ENCODE results near the gene SPHK2. TPM values are rescaled to one million over a fixed set of nuclear protein-coding genes. Genes with fewer than 3 reads are reported as not detected.
"Not testable (repeated sequence)": the region's sequence is repeated elsewhere in the genome, so short reads cannot be mapped to it uniquely, and the experiment has no call there.

Gene SPHK2
- 10 to 100 TPM in 3 of 4 donors, 1 to 10 TPM in 1; 8.4 to 34.8 (median 17.7) TPM for polyA plus RNA-seq (ENCODE audit: insufficient read length in 4 of 4)

- peak; percentile 98 for DNase-seq (ENCODE audit: low read depth in 4 of 4, low spot score in 3 of 4)
Observed at GRCh38 chr19:48618916-48619691, at the start of gene SPHK2, which contains the start of gene RPL18. SPHK2 (plus strand) TSS chr19:48619506; CDS start chr19:48620515, 1,009 bp downstream. RPL18 (minus strand) TSS chr19:48619178; CDS start chr19:48619143, 35 bp downstream.

GRCh38 chr19:48569814-48570213, 49.5 kb upstream of the SPHK2 start:
- no peak for DNase-seq (ENCODE audit: low read depth in 4 of 4, low spot score in 3 of 4)

- DNase-seq (ENCODE audit: low read depth in 4 of 4, low spot score in 3 of 4) = no peak
Observed at GRCh38 chr19:48571378-48572162, 47.7 kb upstream of the SPHK2 start.

GRCh38 chr19:48573163-48573505, 46.2 kb upstream of the SPHK2 start:
- no peak for DNase-seq (ENCODE audit: low read depth in 4 of 4, low spot score in 3 of 4)

GRCh38 chr19:48575931-48576622, 43.2 kb upstream of the SPHK2 start:
- DNase-seq (ENCODE audit: low read depth in 4 of 4, low spot score in 3 of 4) = no peak

GRCh38 chr19:48577908-48578307, 41.4 kb upstream of the SPHK2 start:
- DNase-seq (ENCODE audit: low read depth in 4 of 4, low spot score in 3 of 4) = not testable (repeated sequence)

- DNase-seq (ENCODE audit: low read depth in 4 of 4, low spot score in 3 of 4) = no peak
Observed at GRCh38 chr19:48578891-48579290, 40.4 kb upstream of the SPHK2 start.

- DNase-seq (ENCODE audit: low read depth in 4 of 4, low spot score in 3 of 4) = no peak
Observed at GRCh38 chr19:48582168-48582567, 37.1 kb upstream of the SPHK2 start.

- no peak for DNase-seq (ENCODE audit: low read depth in 4 of 4, low spot score in 3 of 4)
Observed at GRCh38 chr19:48587387-48587786, 31.9 kb upstream of the SPHK2 start.

- peak; percentile 61 to 73 (median 67) for DNase-seq (ENCODE audit: low read depth in 4 of 4, low spot score in 3 of 4)
Observed at GRCh38 chr19:48588670-48589401, 30.5 kb upstream of the SPHK2 start.

GRCh38 chr19:48591021-48591420, 28.3 kb upstream of the SPHK2 start:
- no peak for DNase-seq (ENCODE audit: low read depth in 4 of 4, low spot score in 3 of 4)

- no peak for DNase-seq (ENCODE audit: low read depth in 4 of 4, low spot score in 3 of 4)
Observed at GRCh38 chr19:48595171-48595570, 24.1 kb upstream of the SPHK2 start.

GRCh38 chr19:48595833-48596232, 23.5 kb upstream of the SPHK2 start:
- DNase-seq (ENCODE audit: low read depth in 4 of 4, low spot score in 3 of 4) = no peak

- no peak for DNase-seq (ENCODE audit: low read depth in 4 of 4, low spot score in 3 of 4)
Observed at GRCh38 chr19:48596237-48596636, 23.1 kb upstream of the SPHK2 start.

GRCh38 chr19:48596679-48597465, 22.4 kb upstream of the SPHK2 start:
- no peak for DNase-seq (ENCODE audit: low read depth in 4 of 4, low spot score in 3 of 4)

- DNase-seq (ENCODE audit: low read depth in 4 of 4, low spot score in 3 of 4) = no peak
Observed at GRCh38 chr19:48598996-48599700, 20.2 kb upstream of the SPHK2 start.

- no peak for DNase-seq (ENCODE audit: low read depth in 4 of 4, low spot score in 3 of 4)
Observed at GRCh38 chr19:48600679-48601417, 18.5 kb upstream of the SPHK2 start.

- no peak for DNase-seq (ENCODE audit: low read depth in 4 of 4, low spot score in 3 of 4)
Observed at GRCh38 chr19:48603001-48603400, 16.3 kb upstream of the SPHK2 start.

All from left renal pelvis (tissue), 4 donors.